Measurements from ENCODE around the gene CALCOCO1. TPM values are rescaled to one million over a fixed set of nuclear protein-coding genes. Genes with fewer than 3 reads are reported as not detected.

The CALCOCO1 gene
- total and polyA plus RNA-seq, 10 of the 15 experiments (the other 5 are each of a cell fraction or from before 2014, with no cell fraction given): 2.8 to 55.9 (median 13.7) TPM

- SMC1A ChIA-PET (ENCODE audit: uncharacterized antibody, unreplicated experiment): interaction anchor here (0.9 kb wide), 1 partner anchor 141 kb away, joined by 3 read pairs; no protein-coding TSS in a partner anchor
- Histone ChIP-seq H3K4me1 (ENCODE audit: control insufficient read depth, insufficient read depth, low read length) (no peaks in the 10 kb centered on the region), H3K27me3 (replicated peaks in 1 of 2; ENCODE audit: control insufficient read depth in 2 of 2, insufficient read depth in 2 of 2, low read length in 1 of 2) (no peaks in the 10 kb centered on the region), H3K36me3 (ENCODE audit: control insufficient read depth in 2 of 2, insufficient read depth in 2 of 2, low read length in 1 of 2) (no peaks in the 10 kb centered on the region), H3K9ac (ENCODE audit: control insufficient read depth, insufficient read depth, low read length) (no peak overlapping the region), H3K9me3 (replicated peaks; ENCODE audit: control insufficient read depth, insufficient read depth, low read length) (no peaks in the 10 kb centered on the region), H3K79me2 (ENCODE audit: control insufficient read depth, insufficient read depth, low read length) (no peaks in the 10 kb centered on the region), H3K4me3 (no peak overlapping the region), H3K27ac (ENCODE audit: control insufficient read depth, insufficient read depth) (no peak overlapping the region), H2AFZ (ENCODE audit: control insufficient read depth, low read depth, low read length) (no peak overlapping the region), H4K20me1 (ENCODE audit: control insufficient read depth, insufficient read depth) (no peaks in the 10 kb centered on the region), H3K4me2 (ENCODE audit: control insufficient read depth, insufficient read depth) (no peak overlapping the region)
- WGBS (ENCODE audit: insufficient coverage, insufficient replicate concordance, low lambda C conversion rate, missing lambda C conversion rate): 42% methylated on average over 3 of the region's 3 CpGs
- FAIRE-seq: no peak
- no TSS peak for BruUV-seq (replicated peaks)
- CTCF ChIA-PET: interaction anchor here (0.6 to 2.3 kb wide), 4 partner anchors 9 to 526 kb away, joined by 3 to 12 read pairs (median 6); partner anchors contain the start of gene ATP5MC2
- ATAC-seq: no peak
- POLR2A ChIA-PET: interaction anchor here (0.5 kb wide), 1 partner anchor 333 kb away, joined by 3 read pairs; no protein-coding TSS in a partner anchor
- no peak for DNase-seq (ENCODE audit: low read depth, low spot score)
- intact Hi-C loops (cut with micrococcal nuclease; ENCODE audit: unreplicated experiment): no loop called here
- in situ Hi-C loops (cut with MboI): no loop called here
- RAD21 ChIA-PET (ENCODE audit: unreplicated experiment): interaction anchor here (0.6 kb wide), 1 partner anchor 10 kb away, joined by 4 read pairs; no protein-coding TSS in a partner anchor
- TF ChIP-seq EGR1 (IDR thresholded peaks at IDR 0.05; ENCODE audit: borderline replicate concordance in 1 of 2, low read depth in 2 of 2, low read length in 2 of 2) (no peak), TCF12 (IDR thresholded peaks at IDR 0.05; ENCODE audit: low read depth, low read length) (no peak), WRNIP1 (IDR thresholded peaks at IDR 0.05; ENCODE audit: borderline replicate concordance, low read depth, low read length) (no peak), ZNF592 (IDR thresholded peaks at IDR 0.05) (no peak), NRF1 (conservative IDR thresholded peaks at IDR 0.05; ENCODE audit: low read depth, low read length) (no peak), SKIL (IDR thresholded peaks at IDR 0.05; ENCODE audit: low read depth, poor library complexity, severe bottlenecking) (no peak), KDM1A (IDR thresholded peaks at IDR 0.05; ENCODE audit: borderline replicate concordance) (no peak), MEF2A (IDR thresholded peaks at IDR 0.05; ENCODE audit: insufficient read depth, low read depth, low read length) (no peak), ZBTB40 (IDR thresholded peaks at IDR 0.05; ENCODE audit: borderline replicate concordance) (no peak), GATAD2B (conservative IDR thresholded peaks at IDR 0.05; ENCODE audit: low read depth) (no peak), EP300 (IDR thresholded peaks at IDR 0.05; ENCODE audit: borderline replicate concordance in 1 of 2, control insufficient read depth in 1 of 2, low read depth in 2 of 2, low read length in 2 of 2) (no peak), CREB1 (IDR thresholded peaks at IDR 0.05; ENCODE audit: low read depth) (no peak)
These were observed 42.5 kb downstream of the CALCOCO1 start for GRCh38 chr12:53684654-53685220.

Measured in GM12878 (cell line).